OCI-LY1 (cell line): ENCODE measurements around the gene BAG3.

Source experiments
- H2AFZ ChIP-seq: fragments of 200-600 bp; sonication (generic), shearing (Covaris generic); 2 replicates; pipeline ENCODE4 v1.6.0; 2014; ENCODE audit warnings: antibody characterized with exemption, mild to moderate bottlenecking, low read length
- H3F3A ChIP-seq: fragments of 200-600 bp; sonication (generic), shearing (Covaris generic); 2 replicates; pipeline ENCODE4 v1.6.0; 2014; ENCODE audit warnings: mild to moderate bottlenecking, antibody characterized with exemption, low read length, moderate library complexity; ENCODE audit not compliant: insufficient read depth
- H3K27ac ChIP-seq: fragments of 200-600 bp; sonication (generic); 2 replicates; pipeline ENCODE4 v1.5.1; 2014; ENCODE audit warnings: low read length, mixed run types, mild to moderate bottlenecking, low read depth; ENCODE audit not compliant: poor library complexity, severe bottlenecking
- H3K27me3 ChIP-seq: fragments of 200-600 bp; sonication (generic); 2 replicates; pipeline ENCODE4 v1.6.0; 2014; ENCODE audit warnings: antibody characterized with exemption, mild to moderate bottlenecking, low read length, moderate library complexity; ENCODE audit not compliant: insufficient read depth
- H3K36me3 ChIP-seq: fragments of 200-600 bp; sonication (generic); 2 replicates; pipeline ENCODE4 v1.6.1; 2014; ENCODE audit warnings: mild to moderate bottlenecking, antibody characterized with exemption, low read length, moderate library complexity, mixed read lengths; ENCODE audit not compliant: insufficient read depth
- H3K4me1 ChIP-seq: fragments of 200-600 bp; sonication (generic); 2 replicates; pipeline ENCODE4 v1.5.1; 2014; ENCODE audit warnings: mild to moderate bottlenecking, low read length, moderate library complexity; ENCODE audit not compliant: insufficient read depth, severe bottlenecking
- H3K4me2 ChIP-seq: fragments of 200-600 bp; sonication (generic), shearing (Covaris generic); 2 replicates; pipeline ENCODE4 v1.6.1; 2014; ENCODE audit warnings: low read length
- H3K4me3 ChIP-seq: fragments of 200-600 bp; sonication (generic); 2 replicates; pipeline ENCODE4 v1.5.1; 2014; ENCODE audit warnings: low read length, low read depth, mild to moderate bottlenecking, mixed read lengths; ENCODE audit not compliant: poor library complexity, severe bottlenecking
- H3K79me2 ChIP-seq: fragments of 200-600 bp; shearing (Covaris generic); 2 replicates; pipeline ENCODE4 v1.6.1; 2016; ENCODE audit warnings: mixed run types, low read length, mixed read lengths; ENCODE audit not compliant: insufficient read depth
- H3K9ac ChIP-seq: fragments of 200-600 bp; sonication (generic), shearing (Covaris generic); 2 replicates; pipeline ENCODE4 v1.6.1; 2014; ENCODE audit warnings: mild to moderate bottlenecking, low read length, mixed read lengths
- H3K9me2 ChIP-seq: fragments of 200-600 bp; sonication (generic), shearing (Covaris generic); 2 replicates; pipeline ENCODE4 v1.6.1; 2014; ENCODE audit warnings: low read depth, mild to moderate bottlenecking, low read length, mixed read lengths
- H3K9me3 ChIP-seq: fragments of 200-600 bp; shearing (Covaris generic); 2 replicates; pipeline ENCODE4 v1.6.1; 2014; ENCODE audit warnings: low read length, mixed read lengths
- H4K20me1 ChIP-seq: fragments of 200-600 bp; sonication (generic), shearing (Covaris generic); 2 replicates; pipeline ENCODE4 v1.6.0; 2016; ENCODE audit warnings: mild to moderate bottlenecking, low read length; ENCODE audit not compliant: insufficient read depth
- CTCF ChIP-seq: fragments of 200-600 bp; sonication (generic), shearing (Covaris generic); IDR thresholded peaks from 2 replicates; pipeline ENCODE4 v1.5.1; 2017; ENCODE audit warnings: mild to moderate bottlenecking, antibody characterized with exemption, low read length, moderate library complexity, mixed read lengths
- EZH2 ChIP-seq: fragments of 200-600 bp; sonication (generic), shearing (Covaris generic); IDR thresholded peaks from 2 replicates; pipeline ENCODE4 v1.8.0; 2017; ENCODE audit warnings: borderline replicate concordance, mixed run types, mild to moderate bottlenecking, antibody characterized with exemption, low read length, moderate library complexity, mixed read lengths

The BAG3 gene

GRCh38 chr10:119613741-119614140, 37.4 kb upstream of the BAG3 start:
- no peak for TF ChIP-seq CTCF
- TF ChIP-seq EZH2, result no peak
- H4K20me1 ChIP-seq, result no peaks in the 10 kb centered on the region
- no peaks in the 10 kb centered on the region; the same call in 1 of the 2 replicates for H3K27me3 ChIP-seq
- H2AFZ ChIP-seq, result no peak overlapping the region
- H3K27ac ChIP-seq, result no peak overlapping the region
- H3K9ac ChIP-seq, result no peak overlapping the region
- peaks cover 3% of the 10 kb centered on the region for H3K4me1 ChIP-seq
- no peaks in the 10 kb centered on the region for H3K9me3 ChIP-seq
- H3K79me2 ChIP-seq, result no peaks in the 10 kb centered on the region
- H3K4me2 ChIP-seq, result no peak overlapping the region
- no peaks in the 10 kb centered on the region for H3K36me3 ChIP-seq
- no peaks in the 10 kb centered on the region for H3F3A ChIP-seq
- H3K4me3 ChIP-seq, result no peak overlapping the region
- H3K9me2 ChIP-seq, result no peaks in the 10 kb centered on the region

- Histone ChIP-seq H3K27me3 (no peaks in the 10 kb centered on the region; the same call in 1 of the 2 replicates), H3K79me2 (no peaks in the 10 kb centered on the region), H3F3A (no peaks in the 10 kb centered on the region), H3K9me2 (no peaks in the 10 kb centered on the region), H3K27ac (no peak overlapping the region), H3K9ac (no peak overlapping the region), H3K9me3 (no peaks in the 10 kb centered on the region), H3K4me3 (no peak overlapping the region), H3K4me1 (peaks cover 3% of the 10 kb centered on the region), H3K36me3 (no peaks in the 10 kb centered on the region), H3K4me2 (no peak overlapping the region), H2AFZ (no peak overlapping the region), H4K20me1 (no peaks in the 10 kb centered on the region)
- TF ChIP-seq EZH2, result no peak
- TF ChIP-seq CTCF, result no peak
Measured at GRCh38 chr10:119614686-119615085, 36.5 kb upstream of the BAG3 start.

- no peak for TF ChIP-seq CTCF
- no peak for TF ChIP-seq EZH2
- Histone ChIP-seq H3K4me3 (no peak overlapping the region), H2AFZ (no peak overlapping the region), H4K20me1 (no peaks in the 10 kb centered on the region), H3K9me3 (no peaks in the 10 kb centered on the region), H3K9me2 (no peaks in the 10 kb centered on the region), H3K27ac (no peak overlapping the region), H3K4me1 (peaks cover 3% of the 10 kb centered on the region), H3K36me3 (no peaks in the 10 kb centered on the region), H3K79me2 (no peaks in the 10 kb centered on the region), H3K9ac (no peak overlapping the region), H3K27me3 (no peaks in the 10 kb centered on the region), H3K4me2 (no peak overlapping the region), H3F3A (no peaks in the 10 kb centered on the region)
Measured at GRCh38 chr10:119616882-119617570, 34.2 kb upstream of the BAG3 start.
